ENCODE data around the gene RGS6.

Gene RGS6

GRCh38 chr14:72155379-72155993 is 223.3 kb downstream of the RGS6 start:
- no peak for DNase-seq (ENCODE audit: low read depth in 3 of 3)

DNA sequence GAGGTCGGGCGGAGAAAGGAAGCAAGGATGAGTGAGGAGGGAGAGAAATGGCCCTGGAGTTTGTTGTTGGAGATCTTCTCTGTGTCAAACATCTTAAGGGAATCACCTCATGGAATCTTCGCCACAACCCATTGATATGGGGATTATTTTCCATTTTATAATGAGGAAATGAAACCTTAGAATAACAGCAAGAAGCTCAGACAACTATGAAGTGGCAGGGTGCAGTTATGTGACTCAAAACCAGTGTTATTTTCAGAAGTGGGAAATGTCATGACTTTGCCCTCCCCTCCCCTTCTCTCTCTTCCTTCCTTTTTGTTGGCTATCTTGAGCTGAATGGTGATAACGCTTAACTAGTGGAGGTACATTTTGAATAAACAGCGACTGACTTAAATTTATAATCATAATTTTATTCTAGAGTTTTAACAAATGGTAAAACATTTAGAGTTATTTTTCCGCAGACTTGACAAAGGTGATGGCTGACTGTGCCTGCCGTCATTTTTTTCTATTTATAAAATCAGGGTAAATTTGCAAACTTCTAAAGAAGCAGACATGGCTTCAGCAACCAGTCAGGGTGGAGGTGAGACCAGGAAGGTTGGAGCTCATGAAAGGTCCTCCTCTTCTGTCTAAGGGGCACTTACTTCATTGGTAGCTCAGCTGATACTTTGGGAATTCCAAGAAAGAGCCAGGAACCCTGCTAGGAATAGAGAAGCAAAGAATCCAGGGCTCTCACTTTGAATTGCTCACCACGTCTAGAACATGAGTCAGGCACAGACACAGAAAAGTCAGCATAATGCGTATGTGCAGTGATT is 232.4 kb downstream of the RGS6 start:
- no peak for DNase-seq (ENCODE audit: low read depth in 3 of 3)

DNA sequence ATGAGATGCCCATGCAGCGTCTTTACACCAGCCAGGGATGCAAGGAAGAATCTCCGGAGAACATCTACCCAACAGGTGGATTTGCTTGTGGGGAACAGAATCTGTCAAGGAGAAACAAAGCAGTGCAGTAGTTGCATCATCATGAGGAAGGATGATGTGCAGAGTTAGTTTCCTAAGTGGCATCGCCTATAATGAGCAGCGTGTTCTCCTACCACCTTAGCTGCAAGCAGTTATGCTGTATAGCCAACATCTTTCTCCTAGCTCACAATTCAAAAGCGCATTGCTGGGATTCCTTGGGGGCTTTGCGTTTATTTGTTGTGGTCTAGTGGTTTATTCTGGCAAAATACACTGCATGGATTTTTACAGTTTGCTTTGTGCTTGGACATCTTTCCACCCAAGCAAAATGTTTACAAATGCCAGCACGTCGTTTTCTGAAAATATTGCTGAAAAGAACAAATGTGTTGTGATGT is 233.0 kb downstream of the RGS6 start:
- no peak for DNase-seq (ENCODE audit: low read depth in 3 of 3)

DNA sequence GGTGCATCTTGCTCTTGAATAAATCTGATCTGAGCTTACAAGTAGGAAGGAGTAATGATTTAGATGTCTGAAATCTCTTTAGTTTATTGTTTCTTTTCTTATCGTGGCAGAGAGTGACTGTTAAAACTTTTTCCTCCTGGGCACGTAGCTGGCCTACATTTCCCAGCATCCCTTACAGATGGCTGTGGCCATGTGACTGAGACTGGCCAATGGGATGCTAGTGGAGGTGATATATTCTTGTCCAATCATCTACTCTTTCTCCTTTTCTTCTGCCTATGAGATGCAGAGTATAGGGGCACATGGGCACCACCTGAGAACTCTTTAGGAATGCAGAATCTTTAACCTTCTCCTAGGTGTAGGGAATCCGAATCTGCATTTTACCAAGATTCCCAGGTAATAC is 237.3 kb downstream of the RGS6 start:
- no peak for DNase-seq (ENCODE audit: low read depth in 3 of 3)

GRCh38 chr14:72172049-72172448 is 239.8 kb downstream of the RGS6 start:
- no peak for DNase-seq (ENCODE audit: low read depth in 3 of 3)

- no peak for DNase-seq (ENCODE audit: low read depth in 3 of 3)
These were observed 240.4 kb downstream of the RGS6 start for GRCh38 chr14:72172597-72172996.

GRCh38 chr14:72173038-72173720 is 240.9 kb downstream of the RGS6 start:
- no peak for DNase-seq (ENCODE audit: low read depth in 3 of 3)

DNA sequence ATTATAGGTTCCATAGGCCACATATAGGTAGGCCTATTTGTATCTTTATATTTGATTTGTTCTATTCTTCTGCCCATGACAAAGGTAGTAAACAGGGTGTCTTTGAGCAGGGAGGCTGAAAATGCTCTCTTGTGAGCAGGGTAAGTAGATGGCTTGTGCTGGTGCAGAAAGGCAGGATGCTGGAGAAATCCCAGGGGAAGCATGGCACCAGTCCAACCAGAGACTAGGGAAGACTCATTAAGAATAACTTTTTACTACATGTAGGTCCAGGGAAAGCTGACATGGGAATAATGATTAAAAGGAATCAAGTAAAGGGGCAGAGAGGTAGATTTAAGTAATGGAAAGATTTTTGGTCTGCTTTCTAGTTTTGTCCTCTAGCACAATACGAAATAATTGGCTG is 245.0 kb downstream of the RGS6 start:
- no peak for DNase-seq (ENCODE audit: low read depth in 3 of 3)

DNA sequence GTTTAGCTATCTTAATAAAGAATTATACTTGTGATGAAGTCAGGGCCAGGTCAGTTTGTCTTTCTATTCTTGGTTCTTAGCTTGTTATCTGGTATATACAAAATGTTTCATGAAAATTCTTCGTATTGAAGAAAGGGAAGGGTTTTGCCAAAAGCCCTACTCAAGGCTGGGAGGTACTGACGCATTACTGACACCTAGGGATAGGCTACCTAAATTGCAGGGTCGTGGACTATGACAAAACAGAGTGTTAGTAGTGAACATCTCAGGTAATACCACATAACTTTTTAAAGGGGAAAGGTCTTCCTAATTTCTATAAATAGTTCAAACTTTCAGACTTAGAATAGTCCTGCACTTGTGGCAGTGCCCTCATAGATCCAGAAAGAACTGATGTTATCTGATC is 246.3 kb downstream of the RGS6 start:
- no peak for DNase-seq (ENCODE audit: low read depth in 3 of 3)

GRCh38 chr14:72182708-72183432 is 250.6 kb downstream of the RGS6 start:
- DNase-seq (ENCODE audit: low read depth in 3 of 3), result no peak

DNA sequence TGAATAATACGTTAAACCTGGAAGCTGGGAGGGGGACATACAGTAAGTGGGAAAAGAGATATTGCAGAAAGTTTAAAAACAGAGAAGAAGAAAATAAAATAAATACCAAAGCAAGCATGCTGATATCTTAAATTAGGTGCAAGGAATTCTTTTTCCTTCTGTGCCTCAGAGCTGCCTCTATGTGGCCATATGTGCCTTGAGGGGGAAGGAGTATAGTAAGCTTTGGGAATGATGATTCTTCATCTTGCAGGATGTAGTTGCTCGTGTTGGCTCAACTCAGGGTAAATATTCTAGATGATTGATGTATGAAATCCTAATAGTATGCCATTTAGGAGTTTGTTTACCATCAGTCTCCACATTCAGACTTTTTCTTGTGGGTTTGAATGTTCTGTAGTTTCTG is 251.4 kb downstream of the RGS6 start:
- DNase-seq (ENCODE audit: low read depth in 3 of 3), result no peak

- no peak for DNase-seq (ENCODE audit: low read depth in 3 of 3)
These were observed 254.3 kb downstream of the RGS6 start for GRCh38 chr14:72186523-72186922.

- DNase-seq (ENCODE audit: low read depth in 3 of 3), result no peak
These were observed 264.2 kb downstream of the RGS6 start for GRCh38 chr14:72196237-72197015.

DNA sequence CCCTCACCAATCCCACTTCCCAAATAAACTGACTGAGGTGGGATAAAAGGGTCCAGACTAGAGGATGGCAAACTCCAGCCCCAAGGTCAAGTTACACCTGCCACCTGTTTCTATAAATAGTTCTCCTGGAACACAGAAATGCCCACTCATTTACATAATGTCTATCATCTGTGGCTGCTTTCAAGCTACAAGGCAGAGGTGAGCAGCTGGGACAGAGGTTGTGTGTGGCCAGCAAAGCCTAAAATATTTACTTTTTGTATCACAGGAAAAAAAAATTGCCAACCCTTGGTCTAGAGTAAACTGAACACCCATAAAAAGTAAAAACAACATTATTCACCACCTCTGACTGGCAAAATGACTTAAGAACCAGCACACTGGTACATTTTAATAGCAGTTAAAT is 269.4 kb downstream of the RGS6 start:
- DNase-seq (ENCODE audit: low read depth in 3 of 3), result no peak

- no peak for DNase-seq (ENCODE audit: low read depth in 3 of 3)
These were observed 281.2 kb downstream of the RGS6 start for GRCh38 chr14:72213424-72213823.

GRCh38 chr14:72215080-72215479 is 282.9 kb downstream of the RGS6 start:
- DNase-seq (ENCODE audit: low read depth in 3 of 3), result no peak

- no peak for DNase-seq (ENCODE audit: low read depth in 3 of 3)
These were observed 284.9 kb downstream of the RGS6 start for GRCh38 chr14:72217135-72217534.

GRCh38 chr14:72222046-72222445 is 289.8 kb downstream of the RGS6 start:
- no peak for DNase-seq (ENCODE audit: low read depth in 3 of 3)

DNA sequence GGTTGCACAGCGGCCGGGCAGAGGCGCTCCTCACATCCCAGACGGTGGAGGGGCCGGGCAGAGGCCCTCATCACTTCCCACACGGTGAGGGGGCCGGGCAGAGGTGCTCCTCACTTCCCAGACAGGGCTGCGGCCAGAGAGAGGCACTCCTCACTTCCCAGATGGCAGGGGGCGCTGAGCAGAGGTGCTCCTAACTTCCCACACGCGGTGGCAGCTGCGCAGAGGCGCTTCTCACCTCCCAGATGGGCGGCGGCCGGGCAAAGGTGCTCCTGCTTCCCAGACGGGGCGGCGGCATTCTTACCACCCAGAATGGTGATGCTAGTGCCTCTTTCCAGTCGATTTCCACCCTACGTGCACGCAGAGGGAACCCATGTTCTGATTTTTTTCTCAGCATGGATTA is 304.4 kb downstream of the RGS6 start:
- no peak for DNase-seq (ENCODE audit: low read depth in 3 of 3)

DNA sequence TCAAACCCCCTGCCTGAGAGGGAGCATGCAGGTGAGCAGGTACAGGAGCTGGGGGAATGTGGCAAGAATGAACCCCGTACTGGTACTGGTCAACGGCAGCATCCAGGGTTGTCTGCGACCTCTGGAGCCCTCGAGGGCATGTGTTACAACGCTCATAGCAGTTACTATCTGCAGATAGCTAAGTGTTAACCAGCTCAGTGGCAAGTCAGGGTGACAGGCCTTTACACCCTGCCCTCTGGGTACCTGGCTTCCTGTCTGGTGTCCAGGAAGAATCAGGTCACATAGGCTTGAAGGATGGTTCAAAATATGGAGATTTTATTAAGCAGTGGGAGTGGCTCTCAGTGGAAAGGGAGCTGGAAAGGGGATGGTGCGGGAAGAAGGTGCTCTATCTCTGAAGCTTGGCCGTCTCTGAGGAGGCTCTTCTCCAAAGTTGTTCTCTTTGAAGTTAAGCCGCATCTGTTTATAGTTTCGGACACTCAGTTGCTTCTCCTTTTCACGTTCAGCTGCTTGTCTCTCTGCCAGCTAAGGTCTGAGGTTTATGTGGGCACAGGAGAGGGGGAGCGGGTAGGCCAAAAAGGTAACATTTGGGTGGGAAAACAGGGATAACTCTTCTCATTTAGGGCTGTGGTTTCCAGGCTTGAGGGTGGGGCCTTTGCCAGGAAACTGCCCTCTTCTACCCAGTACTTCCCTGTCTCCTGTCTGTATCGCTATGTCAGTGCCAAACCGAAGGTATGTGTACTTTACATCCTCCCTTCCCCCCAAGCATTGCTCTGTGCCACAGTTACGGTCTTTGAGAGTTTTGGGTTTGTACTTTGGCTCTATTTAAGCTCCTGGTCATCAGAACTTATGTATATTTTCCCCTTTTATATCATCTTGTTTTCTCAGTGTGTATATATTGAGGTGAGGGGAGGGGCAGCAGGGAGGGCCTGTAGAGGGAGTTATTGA is 305.8 kb downstream of the RGS6 start:
- no peak for DNase-seq (ENCODE audit: low read depth in 3 of 3)
